ENCODE data around the gene CMSS1.
"Not testable (repeated sequence)": the region's sequence is repeated elsewhere in the genome, so short reads cannot be mapped to it uniquely, and the experiment has no call there.

Gene CMSS1

DNA sequence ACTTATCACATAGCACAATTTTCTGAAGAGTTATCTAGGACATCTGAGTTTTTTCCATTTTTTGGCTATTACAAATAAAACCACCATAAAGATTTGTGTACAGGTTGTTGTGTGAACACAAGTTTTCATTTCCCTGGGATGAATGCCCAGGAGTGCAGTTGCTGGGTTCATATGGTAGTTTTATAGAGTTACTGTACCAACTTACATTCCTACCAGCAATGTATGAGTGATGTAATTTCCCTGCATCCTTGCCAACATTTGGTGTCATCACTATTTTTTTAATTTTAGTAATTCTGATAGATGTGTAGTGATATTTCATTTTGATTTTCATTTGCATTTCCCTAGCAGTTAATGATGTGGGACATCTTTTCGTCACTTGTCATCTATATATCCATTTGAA is 276.2 kb downstream of the CMSS1 start:
- DNase-seq = no peak

DNA sequence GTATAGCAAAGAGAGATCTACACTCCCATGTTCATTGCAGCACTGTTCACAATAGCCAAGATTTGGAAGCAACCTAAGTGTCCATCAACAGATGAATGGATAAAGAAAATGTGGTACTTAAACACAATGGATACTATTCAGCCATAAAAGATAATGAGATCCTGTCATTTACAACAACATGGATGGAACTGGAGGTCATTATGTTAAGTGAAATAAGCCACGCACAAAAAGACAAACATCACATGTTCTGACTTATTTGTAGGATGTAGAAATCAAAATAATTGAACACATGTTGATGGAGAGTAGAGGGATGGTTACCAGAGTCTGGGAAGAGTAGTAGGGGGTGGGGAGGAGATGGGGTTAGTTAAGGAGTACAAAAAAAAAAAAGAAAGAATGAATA is 278.6 kb downstream of the CMSS1 start:
- not testable (repeated sequence) for DNase-seq

DNA sequence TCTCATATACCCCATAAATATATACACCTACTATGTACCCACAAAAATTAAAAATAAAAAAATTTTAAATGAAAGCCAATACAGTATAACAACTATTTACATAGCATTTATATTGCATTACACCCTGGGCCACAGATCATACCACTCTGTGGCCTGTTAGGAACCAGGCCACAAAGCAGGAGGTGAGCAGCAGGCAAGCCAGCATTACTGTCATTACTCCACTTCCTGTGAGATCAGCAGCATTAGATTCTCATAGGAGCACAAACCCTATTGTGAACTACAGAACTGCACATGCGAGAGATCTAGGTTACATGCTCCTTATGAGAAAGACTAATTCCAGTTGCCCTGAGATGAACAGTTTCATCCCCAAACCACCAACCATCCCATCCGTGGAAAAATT is 279.2 kb downstream of the CMSS1 start:
- DNase-seq = no peak

DNA sequence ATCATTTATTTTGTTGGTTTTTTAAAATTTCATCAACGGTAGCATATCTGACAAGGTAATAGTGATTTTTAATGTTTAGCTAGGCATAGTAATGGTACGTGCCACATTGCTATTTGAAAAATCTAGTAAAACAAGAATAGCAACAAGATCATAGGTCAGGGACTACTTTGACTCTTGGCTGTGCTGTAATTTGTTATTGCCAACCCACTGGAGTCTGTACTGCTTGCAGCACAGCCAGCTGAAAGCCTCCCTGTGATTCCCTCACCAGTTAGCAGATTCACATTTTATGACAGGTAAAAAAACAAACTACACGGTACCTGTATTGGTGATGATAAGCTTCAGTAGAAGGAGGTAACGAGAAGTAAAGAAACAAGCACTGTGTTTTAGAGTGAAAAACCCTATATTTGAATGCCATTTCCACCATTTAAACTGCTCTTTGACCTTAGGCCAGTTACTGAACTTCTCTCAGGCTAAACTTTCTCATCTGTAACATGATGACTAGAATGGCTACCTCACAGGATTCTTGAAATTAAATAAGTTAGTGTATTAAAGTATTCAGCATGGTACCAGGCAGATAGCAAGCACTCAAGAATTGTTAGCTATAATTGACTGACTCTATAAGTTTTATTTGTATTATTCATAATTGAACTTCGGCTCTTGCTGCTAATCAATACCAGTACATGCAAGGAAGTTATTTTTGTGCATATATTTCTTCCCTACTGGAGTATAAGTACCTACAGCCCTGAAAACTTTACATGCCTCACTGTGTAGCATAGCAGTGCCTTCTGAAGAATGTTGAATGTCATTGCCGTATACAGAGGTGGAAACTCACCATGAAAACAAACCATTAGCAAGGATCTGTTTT is 280.5 kb downstream of the CMSS1 start:
- DNase-seq = no peak

DNA sequence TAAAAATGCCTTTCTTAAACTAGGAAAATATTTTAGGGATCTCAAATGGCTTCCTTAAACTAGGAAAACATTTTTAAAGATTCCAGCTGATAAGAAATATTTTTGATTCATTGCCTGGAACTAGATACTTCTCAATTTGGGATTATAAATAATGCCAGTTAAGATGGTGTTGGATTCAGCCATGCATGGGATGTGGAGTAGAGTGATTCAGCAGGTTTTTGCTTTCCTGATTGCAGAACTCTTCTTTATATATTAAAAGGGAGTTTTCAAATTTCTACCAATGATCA is 281.1 kb downstream of the CMSS1 start:
- DNase-seq = no peak

DNA sequence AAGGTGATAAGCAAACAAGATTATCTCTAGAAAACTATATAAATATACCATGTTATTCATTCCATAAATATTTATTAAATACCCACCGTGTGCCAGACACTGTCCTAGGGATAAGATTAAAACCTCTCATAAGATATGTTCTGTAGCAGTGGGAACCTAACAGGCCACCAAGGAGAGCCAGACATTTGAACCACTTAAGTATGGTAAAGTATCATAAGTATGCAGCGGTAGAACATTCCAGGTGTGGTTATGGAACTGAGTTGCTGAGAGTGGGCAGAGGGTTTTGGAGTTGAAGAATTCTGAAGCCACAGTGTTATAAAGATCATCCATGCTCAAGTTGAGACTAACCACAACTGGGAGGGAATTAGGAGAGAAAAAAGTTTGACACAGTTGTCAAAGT is 282.0 kb downstream of the CMSS1 start:
- no peak for DNase-seq

DNA sequence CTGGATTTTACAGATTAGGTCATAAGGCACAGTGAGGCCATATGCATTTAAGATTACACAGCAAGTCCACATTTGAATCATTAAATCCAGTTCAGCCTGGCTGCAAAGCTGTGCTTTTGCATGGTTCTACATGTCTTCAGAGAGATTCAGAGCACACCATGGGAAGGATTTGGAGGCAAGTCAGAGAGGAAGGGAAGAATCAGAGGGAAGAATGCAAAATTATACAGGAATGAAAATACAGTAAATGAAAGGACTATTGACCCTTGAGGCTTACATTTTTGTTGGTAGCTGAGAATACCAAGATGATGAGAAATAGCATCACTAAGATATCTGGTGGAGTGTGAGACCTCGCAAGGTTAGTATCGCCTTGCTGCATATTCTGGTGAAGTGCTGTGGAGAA is 282.8 kb downstream of the CMSS1 start:
- no peak for DNase-seq

DNA sequence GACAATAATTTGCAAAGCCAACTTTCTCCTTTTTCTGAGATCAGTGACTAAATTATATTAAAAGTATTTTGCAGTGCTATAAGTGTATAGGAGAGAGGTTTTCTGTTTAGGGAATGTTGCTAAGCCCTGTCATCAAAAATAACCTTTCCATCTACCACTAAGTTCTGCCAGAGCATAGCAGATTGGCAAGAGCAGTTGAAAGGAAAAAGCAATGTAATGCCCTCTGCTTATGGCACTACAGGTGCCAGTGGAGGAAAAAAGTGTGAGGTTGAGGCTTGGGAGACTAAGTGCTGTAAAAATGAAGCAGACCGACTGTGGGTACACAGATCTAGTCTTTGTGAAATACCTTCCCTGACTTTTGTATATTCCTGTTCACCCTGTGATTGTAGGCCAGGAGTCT is 285.1 kb downstream of the CMSS1 start:
- no peak for DNase-seq

DNA sequence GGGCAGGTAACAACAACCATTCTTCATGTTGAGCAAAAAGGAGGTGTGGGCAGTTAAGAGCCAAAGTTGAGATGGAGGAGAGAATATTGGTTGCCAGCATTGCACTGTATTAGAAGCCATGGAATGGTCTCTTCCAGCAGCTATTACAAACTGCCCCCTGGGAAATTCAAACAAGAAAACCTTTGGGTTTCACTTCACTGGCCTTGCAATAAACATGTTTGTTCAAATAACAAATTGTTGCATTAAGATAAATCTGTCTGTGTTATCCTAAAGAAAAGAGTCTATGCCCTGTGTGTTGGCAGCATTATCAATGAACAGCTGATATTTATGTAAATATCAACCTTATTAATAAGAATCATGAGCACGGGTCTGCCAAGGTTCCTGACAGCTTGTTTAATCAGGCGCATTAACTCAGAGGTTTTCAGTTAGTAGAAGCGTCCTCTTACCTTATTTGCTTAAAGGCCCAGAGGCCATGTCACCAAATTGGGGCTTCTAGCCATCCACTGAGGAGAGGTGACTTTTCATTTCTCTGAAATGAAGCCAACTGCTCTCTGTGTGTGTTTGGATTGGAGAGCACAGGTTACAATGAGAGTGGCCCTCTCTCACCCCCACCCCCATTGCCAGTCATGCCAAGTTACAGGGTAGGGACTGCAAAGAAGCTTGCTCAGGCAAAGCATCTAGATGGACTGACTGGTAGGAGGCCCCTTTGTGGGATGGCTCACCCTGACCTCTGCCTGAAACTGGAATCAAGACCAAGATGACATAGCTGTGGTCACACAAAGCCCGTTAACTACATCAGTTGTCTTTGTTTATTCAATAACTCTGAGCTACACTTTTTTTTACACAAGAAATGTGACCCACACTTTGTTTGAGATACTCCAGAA is 286.1 kb downstream of the CMSS1 start:
- DNase-seq = no peak

DNA sequence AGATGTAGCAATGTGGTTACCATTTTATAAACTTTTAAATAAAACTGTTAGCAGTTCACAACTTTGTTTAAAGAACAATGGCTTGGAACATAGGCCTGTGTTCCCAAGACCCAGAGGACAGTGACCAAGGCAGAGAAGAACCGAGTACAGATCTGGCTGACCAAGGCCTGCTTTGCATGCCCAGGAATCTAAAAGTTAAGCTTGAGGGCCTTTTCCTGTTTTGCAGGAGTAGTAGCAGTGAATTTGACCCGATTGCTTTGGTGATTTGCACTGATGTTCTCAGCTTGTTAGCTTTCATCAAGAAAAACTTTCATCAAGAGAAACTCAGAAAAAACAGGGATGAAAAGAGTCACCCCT is 286.8 kb downstream of the CMSS1 start:
- no peak for DNase-seq

DNA sequence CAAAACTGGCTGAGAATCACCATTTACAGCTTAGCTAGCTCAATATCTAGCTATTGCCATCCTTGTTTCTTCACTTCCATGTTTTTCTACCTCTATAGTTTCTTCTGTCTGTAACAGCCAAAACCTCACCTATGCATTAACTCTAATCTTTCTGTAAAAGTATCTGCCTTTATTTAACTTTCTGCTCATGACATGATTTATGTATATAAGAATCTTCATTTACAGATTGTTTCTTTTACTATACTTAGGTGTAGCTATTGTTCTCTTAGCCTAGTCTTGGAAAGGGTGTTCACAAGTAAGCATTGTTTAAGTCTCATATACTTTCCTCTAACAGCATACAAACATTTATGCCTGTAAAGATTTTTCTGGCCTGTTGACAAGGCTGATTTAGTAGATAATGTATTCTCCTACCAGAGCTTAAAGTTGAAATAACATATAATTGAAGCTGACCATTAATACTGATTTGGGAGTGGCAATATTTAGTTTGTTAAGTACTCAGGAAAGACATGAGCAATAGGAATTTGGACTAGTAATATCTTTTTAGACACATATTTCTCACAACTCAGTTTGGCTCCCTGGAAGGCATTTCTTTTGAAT is 287.3 kb downstream of the CMSS1 start:
- DNase-seq = no peak

DNA sequence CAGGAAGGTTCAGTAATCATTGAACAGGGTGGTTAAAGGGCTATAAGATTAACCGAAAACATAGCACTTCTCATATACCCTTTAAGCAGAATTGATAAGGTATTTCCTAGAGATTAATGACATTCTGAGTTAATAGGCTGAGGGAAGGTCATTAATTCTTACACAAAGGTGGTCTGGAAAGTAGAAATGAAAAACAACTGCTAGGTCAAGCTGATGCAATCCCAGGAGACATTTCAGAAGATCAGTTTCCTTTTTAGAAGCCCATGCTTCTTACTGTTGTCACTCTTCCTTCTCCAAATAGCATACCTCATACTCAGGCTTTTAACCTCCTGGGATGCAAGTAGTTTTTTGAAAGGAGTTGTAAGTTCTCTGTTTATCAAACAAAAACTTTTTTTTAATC is 287.8 kb downstream of the CMSS1 start:
- DNase-seq = no peak

DNA sequence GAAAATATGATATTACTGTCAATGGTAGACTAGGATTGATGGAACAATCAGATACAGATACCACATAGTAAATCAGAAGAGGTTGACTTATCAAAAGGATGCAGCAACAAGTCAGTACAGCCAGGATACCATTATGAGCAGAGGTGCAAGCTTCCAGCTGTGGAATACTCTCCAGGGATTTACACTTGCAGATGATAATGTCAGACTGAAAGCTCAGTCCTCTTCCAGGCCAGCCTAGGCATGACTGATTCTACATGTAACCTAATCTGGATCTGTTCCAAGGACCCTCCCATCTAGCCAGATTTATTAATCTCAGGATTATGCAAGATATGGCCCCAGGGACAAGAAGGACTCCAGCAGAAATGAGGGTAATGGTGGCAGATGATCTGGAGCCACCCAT is 288.4 kb downstream of the CMSS1 start:
- no peak for DNase-seq

DNA sequence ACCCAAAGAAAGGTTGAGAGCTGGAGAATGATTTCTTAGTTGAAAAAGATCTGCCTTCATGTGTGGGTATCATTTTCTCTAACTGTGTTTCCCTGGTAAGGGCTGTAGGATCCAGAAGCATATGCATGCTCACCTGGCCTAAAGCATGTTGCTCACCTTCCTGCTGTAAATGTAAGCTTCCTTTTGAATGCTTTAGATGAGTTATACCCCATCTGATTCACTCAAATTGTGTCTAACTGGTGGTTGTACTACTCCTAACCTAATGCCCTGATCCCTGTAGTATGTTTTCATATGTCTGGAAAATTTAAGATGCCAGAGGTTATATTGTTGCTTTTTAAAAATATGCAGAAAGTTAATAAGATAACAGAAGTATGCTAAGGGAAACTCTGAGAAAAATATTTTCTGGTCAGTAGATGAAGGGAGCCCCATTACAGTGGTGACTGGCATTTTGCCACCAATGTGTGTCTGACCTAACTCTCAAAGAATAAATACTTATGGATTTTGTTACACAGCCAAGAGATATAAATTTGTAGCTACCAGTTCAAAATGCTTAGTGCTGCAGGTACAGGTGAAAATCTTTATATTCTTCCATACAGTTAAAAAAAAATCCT is 289.0 kb downstream of the CMSS1 start:
- no peak for DNase-seq

DNA sequence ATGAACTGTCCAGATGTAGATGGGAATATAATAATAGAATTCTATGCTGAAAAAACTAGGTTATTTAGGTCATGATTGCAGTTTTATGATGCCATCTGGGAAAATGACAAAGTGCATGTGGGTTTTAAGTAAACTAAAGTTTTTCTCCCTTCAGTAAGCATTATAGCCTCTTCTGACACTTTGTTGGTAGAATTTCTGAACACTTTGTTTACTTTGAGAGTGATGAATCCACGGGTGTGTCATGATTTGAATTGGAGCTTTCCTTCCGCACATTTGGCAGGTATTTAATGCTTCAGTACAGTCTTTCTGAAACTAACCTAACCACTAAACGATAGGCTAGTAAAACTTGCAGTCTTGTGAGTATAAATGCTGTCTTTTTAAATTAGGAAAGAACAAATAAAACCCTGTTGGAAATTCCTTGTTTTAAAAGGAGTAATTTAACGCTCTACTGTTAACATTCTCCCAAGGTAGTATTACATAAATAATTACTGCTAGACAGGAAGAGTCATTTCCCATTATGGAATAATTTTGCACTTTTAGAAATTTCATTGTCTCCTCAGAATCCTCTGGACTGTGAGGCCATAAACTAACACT is 289.7 kb downstream of the CMSS1 start:
- no peak for DNase-seq

DNA sequence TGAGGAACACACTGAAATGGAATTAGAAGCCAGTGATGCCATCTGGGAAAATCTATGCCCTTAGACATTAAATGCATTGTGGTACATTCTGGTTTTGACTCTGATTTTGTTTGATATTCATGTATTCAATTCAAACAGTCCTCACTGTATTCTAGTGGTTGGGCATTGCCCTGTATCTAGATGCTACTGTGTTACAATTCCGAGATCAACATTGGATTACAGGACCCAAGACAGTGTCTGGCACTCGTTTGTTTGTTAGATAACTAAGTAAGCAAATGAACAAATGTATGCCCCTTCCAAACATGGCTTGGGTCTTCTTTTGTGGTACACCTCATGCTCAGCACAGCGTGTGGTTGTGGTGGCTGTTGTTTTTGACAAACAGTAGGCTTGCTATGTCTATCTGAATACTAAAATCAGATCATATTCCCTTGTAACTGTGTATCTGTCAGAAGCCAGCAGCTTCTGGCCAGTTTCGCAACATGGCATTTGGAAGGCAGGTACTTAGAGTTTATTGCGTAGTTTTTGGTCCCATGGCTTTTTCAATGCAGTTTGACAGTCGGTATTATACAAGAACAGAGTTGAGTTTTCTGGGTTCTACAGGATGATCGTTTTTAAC is 290.9 kb downstream of the CMSS1 start:
- no peak for DNase-seq

DNA sequence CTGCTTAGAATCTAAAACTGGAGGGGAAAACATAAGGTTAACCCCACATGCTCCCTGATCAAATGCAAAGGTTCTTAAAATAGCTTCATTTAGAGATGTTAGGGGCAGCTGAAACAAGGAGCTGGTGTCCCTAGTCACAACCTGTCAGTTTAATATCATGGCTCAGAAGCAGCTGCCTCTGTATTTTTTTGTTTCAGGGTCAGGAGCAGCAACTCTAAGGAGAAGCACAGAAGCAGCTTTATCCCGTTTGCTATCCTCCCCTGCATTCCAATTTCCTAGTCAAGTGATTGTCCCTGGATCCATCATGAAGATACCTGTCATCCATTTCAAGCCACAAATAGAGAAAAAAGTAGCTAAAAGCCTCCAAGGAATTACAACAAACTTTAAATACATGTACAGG is 292.5 kb downstream of the CMSS1 start:
- no peak for DNase-seq

DNA sequence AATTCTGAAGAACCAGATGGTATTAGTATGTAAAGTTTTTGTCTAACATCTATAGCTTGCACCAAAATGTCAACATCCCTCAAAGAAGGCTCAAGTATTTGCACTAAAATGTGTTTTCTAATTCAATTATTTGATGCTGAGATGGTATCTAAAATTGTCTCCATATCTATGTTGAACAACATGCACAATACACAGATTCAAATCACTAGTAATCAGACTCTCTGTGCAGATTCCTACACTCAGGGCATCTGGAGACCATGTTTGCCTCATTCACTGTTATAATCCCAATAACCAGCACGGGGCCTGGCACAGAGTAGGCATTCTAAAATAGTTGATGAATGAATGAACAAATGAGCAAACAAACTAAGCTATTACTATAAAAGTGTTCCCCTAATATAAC is 294.1 kb downstream of the CMSS1 start:
- no peak for DNase-seq

DNA sequence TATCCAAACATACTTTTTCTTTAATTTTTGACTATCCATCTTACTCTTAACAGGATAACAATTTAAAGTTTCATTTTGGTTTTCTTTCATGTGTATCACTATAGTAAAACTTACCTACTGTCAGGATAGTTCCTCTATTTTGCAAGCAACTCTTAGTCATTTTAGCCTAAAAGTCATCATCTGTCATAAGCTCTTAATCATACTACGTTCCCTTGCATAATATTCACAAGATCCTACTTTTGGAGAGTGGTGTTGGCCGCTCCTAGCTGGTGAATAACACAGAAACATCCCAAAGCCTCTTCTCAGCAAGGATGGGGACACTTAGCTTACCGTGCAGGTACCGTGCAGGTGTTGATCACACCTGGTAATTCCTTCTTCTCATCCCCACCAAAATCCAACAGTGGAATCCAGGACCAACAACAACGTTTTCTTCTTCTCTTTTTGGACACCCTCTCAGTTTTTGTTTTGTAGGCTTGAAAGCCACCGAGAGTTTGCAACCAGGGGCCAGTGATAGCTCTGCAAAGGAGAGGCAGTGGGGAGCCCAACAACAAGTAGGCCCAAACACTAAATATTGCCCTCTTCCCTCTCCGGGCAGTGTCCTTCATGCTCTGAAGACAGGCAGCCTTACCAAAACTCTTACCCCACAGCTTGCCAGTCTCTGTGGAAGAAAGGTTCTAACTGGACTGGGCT is 296.2 kb downstream of the CMSS1 start:
- DNase-seq = no peak

DNA sequence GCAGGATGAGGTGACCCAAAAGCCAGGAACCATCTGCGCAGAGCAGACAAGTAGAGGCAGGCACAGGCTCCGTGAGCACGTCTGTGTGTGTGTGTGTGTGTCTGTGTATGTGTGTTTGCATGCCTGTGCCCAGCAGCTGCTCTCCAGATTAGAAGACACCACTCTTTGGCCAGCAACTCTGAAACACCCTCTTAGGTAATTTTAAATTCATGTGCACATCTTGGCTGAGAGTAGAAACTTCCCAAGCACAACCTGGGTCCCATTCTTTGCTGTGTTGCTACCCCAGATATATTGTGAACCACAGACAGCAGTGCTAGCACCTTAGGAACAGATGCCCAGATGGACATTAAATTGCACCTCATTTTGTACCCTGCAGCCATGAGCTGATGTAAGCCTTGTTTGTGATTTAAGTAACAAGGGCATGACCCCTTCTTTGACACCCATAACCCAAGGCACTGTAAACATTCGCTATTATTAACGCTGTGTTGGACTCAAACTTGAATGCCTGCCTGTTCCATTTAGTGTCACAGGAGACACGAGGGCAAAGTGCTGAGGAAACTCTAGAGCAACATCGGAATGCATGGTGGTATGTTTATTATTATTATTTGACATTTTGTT is 296.9 kb downstream of the CMSS1 start, which contains the start of gene FILIP1L:
Gene FILIP1L, minus strand, starts transcription at position 89 of the 618 bp plus-strand sequence.
- DNase-seq = no peak

DNA sequence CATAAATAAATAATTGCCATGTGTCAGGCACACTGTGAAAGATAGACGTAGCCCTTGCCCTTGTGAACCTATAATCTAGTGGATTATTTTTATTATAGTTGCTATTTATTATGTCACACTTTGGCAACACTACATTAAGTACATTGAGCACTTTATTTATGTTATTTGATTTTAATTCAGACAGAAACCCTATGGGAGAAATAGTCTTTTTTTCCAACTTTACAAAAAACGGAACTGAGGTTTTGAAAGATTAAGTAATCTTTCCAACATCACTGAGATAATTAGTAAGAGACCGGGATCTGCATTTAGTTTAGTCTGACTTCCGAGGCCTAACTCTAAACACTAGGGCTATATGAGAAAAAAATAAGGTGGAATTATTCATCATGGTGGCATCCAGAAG is 299.4 kb downstream of the CMSS1 start:
- no peak for DNase-seq

DNA sequence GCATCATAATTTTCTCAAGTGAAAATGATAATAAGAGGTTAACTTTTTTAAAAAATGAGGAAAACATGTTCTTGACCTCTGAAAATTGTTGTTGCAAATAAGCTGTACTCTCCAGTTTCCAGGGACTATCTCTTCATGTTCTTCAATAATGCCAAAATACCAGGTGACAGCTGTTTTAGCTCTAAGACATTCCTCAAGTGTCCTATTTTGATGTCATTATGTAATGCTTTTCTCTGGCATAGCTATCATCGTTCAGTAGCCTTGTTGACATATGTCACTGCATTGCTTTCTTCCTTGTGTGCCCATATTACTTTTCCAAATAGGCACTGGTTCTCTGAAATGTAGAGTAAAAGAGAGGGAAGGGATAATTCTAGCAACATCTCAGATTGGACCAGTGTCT is 302.4 kb downstream of the CMSS1 start:
- DNase-seq = no peak
